Stimulated activated CD4-positive, alpha-beta T cell treated with anti-CD3 and anti-CD28 coated beads, Interleukin-1b, Interleukin-23, amount 100 ng/mL, for 1 hour (primary cell): Measurements from ENCODE around the gene SPDEF.

Source experiments
- DNase-seq, 2 donors: peaks; one replicate each; pipeline ENCODE4 v3.0.0-alpha.2; 2020; ENCODE audit warnings: low read depth in 2 of 2

SPDEF gene

DNA sequence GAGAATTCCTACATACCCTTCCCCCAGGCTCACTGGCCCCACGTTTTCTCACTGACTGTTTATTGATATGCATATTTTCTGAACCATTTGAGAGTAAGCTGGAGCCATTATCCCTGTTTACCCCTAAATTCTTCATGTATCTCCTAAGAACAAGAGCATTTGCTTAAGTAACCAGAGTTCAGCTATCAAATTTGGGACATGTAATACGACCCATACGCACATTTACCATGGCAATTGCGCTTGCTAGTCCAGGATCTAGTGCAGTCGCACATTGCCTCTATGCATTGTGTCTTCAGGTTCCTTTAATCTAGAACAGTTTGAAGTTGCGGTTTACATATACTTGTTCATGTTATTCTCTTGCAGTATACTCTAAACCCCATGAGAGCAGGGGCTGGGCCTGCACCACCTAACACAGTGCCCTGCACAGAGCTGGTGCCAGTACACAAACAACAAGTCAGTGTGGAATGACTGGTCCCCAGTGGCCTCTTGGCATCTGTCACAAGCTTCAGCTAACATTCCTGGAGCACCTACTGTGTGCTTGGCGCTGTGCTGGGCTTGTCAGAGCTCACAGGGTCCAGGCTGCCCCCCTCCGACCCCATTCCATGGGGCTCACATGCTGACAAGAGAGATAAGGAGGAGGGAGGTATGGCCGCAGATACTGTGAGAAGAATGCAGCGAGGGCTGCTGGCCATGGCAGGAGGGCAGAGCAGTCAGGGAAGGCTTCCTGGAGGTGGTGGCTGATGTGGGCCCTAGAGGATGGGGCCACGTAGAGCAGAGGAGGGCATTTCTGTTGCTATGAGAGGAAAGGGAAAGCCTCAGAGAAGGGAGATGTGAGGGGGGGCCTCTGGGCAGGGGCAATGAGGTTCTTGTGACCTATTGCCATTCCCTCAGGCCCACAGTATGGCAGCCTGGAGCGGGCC is 28.1 kb downstream of the SPDEF start:
- no peak for DNase-seq

DNA sequence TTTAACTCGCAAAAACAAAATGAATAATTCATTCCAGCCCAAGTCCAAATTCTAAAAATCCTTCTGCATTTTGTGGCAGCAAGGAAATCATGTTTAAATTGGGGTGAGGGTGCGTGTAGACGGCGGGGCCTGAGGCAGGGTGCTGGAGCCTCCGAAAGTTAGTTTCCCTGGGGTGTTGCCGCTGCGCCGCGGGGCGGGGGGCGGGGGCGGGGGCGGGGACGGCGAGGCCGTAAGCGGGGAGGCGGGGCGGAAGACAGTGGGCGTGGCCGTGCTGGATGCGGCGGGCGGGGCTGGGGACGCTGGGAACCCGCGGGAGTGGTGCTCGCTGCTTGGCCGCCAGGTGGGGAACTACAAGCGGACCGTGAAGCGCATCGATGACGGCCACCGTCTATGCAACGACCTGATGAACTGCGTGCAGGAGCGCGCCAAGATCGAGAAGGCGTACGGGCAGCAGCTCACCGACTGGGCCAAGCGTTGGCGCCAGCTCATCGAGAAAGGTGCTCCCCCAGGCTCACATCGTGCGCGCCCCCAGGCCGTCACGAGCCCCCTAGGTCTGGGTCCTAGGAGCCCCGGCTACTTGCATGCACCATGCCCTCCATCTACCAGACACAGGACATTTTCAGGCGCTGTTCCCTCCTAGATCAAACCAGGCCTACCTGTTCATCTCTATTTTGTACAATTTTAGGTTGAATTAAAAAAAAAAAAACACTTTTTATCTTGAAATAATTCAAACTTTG is 29.0 kb downstream of the SPDEF start:
- DNase-seq: peak; percentile 95 to 96

DNA sequence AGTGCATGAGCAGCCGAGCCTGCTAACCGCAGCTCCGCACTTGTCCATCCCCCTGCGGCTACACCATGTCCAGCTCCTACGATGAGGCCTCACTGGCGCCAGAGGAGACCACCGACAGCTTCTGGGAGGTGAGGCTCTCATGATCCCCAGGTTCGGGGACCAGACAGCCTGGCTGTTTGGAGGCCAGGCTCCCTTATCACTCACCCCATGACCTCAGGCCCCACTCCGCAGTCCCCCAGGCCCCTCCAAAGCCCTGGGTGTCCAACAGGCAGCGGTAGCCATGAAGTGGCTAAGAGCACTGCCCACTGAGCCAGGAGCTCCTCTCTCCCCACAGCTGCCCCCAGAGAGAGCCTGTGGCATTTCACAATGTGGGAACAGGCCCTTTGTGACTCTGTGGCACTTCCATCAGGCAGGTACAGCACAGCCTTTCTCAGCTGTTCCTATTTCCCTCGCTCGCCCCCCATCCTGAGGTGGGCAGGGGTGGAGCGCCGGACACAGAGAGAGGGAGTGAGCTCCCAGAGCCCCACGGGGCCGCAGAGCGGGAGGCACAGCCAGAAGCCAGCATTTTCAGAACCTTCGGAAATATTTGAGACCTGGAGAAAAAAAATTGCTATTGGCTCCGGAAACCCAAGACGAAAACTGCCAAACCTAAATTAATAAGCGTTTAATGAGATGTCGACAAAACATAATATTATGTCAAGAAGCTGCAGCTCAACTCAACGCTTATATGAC is 29.7 kb downstream of the SPDEF start:
- DNase-seq: no peak

DNA sequence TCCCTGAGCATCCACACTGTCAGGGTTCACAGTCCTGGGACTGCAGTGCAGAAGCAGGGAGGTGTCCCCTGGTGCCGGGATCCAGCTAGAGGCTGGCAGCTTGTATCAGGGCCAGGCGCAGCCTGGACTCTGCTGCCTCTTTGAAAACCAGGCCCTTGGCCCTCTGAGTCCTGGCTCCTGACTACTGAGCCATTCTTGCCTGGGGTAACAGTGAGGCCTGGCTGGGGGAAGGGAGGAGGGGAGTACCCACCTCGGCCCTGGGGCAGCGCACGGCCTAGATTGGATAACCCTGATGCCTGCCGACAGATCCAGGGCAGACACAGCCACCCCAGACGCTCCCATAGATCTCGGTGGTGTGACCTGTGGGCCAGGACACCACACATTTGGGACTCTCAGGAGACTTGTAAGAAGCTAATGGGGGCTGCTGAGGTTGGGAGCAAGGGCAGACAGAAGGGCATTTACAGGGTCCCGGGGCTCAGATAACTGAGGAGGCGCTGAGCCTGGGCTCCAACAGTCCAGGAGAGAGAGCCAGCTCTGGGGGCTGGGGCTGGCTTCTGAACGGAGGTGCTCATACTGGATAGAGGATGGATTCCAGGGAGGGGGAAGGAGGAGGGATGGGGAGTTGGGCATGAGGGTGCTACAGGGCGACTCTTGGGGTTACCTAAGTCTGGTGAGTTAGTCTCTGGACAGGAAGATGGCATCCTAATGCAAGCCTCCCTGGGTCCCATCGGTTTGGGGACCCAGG is 30.5 kb downstream of the SPDEF start:
- DNase-seq: no peak

DNA sequence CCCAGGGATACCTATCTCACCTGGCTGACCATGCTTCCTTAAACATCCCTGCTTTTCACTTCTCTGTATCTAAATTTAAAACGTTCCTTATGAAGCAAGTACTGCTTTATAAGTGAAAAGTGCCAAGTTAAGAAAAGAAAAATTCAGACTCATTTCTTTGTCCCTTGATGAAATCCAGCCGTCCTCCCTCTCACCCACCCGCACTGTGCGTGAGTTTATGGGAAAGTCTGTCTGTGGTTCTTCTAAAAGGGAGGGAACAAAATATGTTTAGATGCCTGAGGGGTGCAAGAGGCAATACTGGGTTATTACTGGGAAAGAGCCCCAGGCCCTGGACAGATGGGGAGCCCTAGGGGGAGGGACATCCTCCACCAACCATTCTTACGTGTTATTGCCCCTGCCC is 31.2 kb downstream of the SPDEF start:
- DNase-seq: no peak

DNA sequence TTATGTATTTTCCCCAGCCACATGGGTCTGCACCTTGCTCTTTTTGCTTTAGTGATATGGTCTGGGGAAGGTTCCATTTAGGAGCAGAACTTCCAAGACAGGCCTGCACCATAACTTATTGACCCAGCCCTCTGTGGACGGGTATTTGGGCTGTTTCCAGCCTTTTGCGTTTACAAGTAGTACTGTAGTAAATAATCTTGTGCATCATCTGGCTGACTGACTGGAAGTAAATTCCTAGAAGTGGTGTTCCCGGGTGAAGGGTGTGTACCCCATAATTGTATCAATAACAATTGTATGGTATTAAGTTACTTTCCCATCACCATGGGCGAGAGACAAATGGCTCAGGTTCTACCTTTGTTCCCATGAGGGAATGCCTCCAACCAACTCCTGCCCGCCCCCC is 31.6 kb downstream of the SPDEF start:
- no peak for DNase-seq

DNA sequence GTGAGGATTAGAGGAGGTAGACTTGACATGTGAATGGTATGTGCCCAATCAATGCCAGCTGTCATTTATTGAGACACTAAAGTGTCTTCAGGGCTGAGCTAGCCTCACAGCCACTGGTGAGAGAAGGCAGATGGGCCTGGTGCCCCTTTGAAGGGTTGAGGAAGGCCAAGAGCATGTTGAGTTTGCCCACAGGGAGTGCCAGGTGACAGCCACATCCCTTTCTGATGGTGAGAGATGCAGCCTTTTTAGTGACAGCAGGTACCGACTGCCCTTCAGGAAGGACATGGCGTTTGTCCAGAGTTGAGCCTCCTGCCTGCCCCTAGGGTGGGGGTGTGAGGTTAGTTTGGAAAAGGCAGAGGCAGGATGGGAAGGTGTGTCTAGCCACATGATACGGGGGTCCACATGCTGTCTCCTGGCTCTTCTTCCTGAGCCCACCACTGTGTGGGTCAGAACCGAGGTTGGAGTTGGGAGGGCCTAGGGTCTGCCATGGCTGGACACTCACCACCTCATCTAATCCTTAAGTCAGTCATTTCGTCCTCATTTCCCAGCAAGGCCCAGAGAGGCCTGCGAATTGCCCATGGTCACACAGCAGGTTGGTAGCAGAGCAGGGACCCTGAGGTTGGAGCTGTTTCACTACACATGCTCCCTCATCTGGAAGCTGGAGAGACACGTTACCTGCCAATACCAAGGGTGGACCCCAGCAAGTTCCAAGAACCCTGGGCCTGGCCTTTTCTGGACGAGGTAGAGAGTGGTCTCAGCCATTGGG is 32.5 kb downstream of the SPDEF start:
- DNase-seq: no peak

DNA sequence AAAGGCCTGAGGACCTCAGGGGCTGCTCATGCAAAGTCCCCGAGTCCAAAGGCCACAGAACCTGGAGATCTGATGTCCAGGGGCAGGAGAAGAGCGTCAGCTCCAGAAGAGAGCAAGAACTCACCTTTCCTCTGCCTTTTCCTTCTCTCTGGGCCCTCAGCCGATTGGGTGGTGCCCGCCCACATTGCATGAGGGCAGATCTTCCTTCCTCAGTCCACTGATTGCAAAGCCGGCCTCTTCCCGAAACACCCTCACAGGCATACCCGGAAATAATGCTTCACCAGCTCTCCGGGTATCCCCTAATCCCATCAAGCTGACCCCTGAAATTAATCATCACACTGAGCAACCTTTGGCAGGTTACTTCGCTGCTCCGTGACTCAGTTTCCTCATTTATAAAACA is 33.4 kb downstream of the SPDEF start:
- DNase-seq: no peak

DNA sequence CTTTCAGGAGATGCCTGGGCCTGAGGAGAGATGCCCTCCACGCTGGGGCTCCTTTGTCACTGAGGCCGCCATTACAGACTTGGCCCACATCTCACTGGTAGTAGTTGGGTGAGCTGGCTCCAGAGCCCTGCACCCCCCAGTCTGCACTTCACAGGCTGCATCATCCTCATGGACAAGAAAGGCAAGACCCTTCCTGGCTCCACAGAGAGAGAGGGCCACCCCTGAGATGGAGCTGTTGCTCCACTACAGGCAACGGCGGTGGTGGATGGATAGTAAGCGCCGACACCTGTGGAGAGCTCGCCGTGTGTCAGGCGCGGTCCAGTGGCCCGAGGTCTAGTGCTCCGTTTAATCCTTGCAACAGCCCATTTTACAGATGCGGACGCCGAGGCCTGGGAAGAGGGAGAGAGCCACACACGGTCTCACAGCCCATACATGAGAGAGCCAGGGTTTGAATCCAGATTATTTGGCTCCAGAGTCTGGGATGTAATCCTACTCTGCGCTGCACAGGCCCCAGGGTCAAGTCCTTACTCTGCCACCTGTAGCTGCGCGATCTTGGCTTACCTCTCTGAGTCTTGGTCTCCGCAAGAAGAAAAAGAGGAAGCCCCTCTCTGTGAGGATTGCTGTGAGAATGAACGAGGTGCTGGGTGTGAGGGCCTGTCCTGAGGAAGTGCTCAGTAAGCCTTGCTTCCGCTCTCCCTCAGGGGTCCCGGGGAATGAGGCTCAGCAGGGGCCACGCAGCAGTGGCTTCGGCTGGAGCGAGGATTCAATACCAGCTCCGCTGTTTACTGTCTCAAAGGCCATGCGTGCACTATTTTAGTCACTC is 34.5 kb downstream of the SPDEF start:
- no peak for DNase-seq

DNA sequence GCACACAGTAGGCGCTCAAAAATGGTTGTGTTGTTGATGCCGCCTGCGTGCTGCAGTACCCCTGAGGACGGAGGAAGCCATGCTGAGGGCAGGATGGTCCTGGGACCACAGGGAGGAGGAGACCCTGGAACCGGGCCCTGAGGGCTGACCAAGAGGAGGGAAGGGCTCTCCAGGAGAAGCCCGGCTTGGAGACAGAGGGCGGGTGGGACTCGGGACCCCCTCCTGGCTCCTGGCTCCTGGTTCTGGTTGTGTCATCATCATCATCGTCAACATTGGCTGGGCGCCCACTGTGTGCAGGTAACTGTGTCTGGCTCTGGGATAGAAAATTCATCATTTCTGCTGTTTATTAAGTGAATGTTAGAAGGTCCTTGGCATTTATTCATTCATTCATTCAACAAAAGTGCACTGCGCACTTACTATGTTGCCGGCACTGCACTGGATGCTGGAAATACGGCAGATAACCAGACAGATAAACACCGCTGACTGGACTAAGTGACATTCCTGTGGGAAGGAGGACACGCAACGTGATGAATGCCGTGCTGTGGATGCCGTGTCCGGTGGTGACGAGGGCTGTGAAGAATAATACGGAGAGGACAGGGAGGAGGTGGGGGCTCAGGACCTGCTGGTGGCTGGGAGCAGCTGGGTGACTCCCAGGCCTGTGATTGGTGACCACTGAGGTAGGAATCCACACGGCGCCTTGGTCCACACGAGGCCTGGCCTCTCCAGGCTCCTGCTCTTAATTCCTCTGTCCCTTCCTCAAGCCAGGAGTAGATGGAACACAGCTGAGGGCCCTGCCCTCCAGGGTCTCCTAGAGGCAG is 35.3 kb downstream of the SPDEF start:
- DNase-seq: no peak

DNA sequence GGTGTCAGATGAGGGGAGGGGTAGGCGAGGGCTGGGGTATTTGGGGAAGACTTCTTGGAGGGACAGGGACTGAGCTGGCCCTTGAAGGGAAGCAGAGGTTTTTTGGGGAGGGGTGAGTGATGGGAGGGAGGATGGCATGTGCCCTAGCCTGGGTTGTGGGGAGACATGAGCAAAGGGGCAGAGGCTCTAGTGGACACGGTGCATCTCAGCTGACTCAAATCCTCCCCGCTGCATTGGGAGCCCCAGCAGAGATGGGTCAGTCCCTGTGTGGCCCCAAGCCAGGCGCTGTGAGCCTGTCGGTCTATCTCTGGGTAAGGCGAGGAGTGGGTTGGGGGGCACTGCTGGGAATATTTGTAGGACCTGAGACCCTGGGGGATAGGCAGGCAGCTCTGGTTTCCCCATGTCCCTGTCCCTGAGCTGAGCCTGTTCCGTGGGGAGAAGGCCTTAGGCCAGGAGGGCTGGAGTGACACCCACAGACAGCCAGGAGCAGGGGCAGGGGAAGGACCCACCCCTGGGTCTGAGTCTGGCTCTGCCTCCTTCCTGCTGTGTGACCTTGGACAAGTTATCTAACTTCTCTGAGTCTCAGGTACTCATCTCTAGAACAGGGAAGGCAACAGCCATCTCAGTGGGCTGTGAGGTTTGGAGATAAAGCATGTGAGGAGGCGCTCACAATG is 36.0 kb downstream of the SPDEF start:
- no peak for DNase-seq

DNA sequence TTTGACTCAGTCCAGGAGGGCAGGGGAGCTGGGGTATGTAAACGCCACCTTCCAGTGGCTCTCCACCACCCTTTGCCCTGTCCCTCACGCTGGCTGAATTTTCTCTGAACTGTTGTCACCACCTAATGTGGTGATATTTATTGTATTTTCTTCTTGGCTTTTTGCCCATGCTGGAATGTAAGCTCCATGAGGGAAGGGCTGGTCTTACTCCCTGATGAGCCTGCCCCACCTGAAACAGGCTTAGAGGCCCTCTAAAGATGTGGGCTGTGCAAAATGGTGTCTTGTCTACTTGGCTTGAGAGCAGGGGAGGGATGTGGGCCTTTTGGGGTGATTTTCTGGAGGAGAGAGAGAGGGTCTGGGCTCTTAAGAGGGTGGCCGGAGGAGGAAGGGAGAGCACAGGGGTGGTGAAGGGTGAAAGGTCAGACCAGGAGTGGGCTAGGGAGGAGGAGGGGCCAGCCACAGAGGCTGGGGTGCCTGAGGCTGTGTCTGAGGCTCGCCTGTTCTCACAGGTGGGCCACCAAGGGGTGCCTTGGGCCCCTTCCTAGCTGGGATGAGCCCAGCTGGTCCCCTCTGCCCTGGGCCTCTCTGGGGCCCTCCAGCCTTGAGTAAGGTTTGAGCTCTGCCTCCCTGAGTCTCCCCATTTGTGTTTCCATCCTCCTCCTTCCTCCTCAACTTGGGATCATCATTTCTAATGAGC is 37.3 kb downstream of the SPDEF start:
- no peak for DNase-seq

DNA sequence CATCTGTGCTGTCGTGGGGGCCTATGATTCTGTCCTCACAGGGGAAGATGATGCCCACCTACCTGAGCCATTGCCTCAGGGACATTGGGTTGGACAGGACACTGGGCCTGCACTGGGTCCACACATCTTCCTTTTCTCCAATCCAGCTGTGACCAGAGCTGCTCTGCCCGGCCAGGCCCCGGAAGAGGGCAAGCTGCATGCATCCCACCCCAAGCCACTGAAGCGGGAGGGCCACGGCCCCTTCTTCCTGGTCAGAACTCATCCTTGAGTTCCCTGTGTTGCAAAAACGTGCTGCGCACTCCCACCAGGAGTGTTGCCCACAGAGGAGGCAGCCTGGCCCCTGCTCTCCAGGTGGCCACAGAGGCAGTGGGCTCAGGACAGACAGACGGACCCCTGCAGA is 38.2 kb downstream of the SPDEF start:
- no peak for DNase-seq

DNA sequence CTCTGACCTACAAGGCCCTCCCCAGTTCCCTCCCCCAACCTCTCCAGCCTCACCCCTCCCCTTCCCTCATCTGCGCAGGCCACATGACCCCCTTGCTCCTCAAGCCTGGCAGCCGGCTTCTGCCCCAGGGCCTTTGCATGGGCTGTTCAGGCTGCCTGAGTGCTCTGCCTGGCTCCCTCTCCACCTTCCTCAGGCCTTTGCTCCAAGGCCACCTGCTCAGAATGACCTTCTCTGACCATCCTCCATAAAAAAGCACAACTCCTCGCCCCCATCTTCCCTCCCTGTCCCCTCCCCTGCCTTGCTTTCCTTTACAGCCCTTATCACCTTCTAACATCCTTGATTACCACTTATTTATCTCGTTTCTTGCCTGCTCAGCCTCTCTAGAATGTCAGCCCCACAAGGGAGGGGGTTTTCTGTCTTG is 38.7 kb downstream of the SPDEF start:
- DNase-seq: no peak

DNA sequence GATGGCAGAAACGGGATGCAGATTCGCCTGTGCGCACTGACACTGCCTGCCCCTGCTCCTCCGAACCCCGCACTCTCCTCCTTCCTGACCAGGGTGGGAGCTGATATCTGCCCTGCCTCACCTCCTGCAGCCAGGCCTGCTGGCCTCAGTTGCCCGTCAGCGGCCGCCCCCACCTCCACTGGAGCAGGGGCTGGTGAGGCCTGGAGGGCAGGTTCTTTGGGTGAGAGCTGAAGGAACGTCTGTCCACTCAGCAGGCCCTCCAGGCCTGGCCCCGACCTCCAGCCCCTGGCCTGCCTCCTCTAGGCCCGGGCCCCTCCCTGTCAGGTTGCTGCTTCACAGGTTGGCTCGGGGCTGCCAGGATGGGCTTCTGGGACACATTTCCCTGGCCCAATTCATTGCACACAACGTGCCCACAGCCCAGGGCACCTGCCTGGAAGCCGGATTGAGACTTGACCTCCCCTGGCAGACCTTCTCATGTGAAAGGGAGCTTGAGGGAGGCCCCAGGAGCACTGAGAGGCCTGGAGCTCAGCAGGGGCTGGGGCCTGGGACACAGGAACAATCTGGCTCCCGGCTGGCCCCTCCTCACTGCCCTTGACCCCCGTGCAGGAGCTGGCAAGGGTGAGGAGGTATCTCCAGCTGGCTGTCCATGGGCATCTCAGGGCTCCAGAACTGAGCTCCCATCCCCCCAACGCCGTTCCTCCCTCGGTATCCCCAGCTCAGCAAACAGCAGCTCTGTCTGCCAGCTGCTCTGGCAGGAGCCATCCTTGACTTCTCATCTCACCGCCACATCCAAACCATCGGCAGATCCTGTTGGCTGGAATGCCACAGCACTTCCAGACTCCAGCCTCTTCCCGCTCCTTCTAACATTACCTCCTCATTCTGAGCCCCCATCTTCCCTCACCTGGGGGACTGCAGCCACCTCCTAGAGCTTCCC is 39.5 kb downstream of the SPDEF start:
- no peak for DNase-seq

DNA sequence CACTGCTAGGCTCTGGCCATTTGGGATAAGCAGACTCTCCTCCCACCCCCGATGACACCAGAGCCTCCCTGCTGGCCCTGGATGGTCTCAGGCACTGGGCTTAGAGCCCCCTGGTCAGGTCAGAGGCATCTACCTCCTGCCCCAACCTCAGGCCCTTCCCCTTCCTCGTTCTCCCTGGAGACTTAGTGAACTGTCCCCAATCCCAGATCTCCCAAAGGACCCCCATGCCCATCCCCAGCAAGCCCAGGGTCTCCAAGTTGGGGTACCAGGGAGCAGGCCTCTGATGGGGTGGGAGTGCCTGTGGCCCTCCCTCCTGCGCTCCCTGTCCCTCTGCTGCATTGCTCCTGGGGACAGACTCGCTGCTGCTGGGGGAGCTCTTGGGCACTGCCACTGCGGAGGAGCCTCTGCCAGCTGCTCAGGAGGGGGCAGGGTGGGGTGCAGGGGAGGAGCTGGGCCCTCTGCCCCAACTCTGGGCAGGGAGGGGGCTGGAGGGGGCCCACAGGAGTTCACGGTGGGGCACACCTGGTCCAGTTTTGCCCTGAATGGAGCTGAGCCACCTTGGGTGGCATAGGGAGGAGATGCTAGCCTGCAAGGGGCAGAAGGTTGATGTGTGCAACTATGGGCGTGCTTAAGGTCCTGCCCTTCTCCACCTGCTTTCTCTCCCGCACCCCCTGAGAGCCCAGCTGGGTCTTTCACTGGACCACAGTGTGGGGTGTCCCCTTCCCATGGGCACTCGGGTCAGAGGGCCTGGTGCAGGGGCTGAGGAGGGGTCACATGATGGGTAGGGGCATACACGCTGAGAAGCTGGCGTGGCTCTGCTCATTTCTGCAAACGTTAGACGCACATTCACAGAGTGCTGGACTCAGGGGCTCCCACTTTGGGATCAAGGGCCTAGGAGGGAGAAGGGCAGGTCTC is 40.4 kb downstream of the SPDEF start:
- DNase-seq: no peak
